Adrenal gland (tissue), 5 donors: ENCODE results near the gene SLC24A3.

ENCODE experiments used
- POLR2A ChIP-seq, 2 donors: fragments of 450-650 bp; IDR thresholded peaks; one replicate each; pipeline ENCODE4 v1.6.1; 2017; ENCODE audit warnings: antibody characterized with exemption in 2 of 2, mild to moderate bottlenecking in 2 of 2, moderate library complexity in 1 of 2
- TF ChIP-seq, protein P1 (sequence below), 6 experiments: fragments of 450-650 bp in 4 of 6; fragments of 200-600 bp in 2 of 6; sonication (generic) in 1 of 6; IDR thresholded peaks; 1 replicate in 5 of 6; 2 replicates in 1 of 6; pipeline versions ENCODE4 v1.5.1 to v1.8.0; 2016 to 2021; ENCODE audit warnings: antibody characterized with exemption in 6 of 6, mild to moderate bottlenecking in 2 of 6, moderate library complexity in 1 of 6
- donor health status: DM: no; HTN: no; CAD: no.

DNA sequence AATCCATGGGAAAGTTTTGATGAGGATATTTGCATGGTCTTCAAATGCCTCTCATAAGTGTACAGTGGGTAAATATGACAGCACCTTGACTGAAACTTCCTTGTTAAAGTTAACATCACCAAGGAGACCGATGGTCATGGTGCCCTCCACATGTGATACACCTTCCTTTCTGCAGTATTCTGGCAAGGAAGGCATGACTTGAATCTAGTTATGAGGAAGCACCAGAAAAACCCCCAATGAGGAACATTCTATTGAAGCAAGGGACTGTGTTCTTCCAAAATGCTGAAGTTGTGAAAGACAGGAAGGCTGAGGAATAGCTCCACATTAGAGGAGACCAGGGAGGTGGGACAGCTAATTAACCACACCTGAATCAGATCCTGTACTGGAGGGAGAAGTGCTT, 118.3 kb downstream of the SLC24A3 start:
- TF ChIP-seq, protein P1, sequence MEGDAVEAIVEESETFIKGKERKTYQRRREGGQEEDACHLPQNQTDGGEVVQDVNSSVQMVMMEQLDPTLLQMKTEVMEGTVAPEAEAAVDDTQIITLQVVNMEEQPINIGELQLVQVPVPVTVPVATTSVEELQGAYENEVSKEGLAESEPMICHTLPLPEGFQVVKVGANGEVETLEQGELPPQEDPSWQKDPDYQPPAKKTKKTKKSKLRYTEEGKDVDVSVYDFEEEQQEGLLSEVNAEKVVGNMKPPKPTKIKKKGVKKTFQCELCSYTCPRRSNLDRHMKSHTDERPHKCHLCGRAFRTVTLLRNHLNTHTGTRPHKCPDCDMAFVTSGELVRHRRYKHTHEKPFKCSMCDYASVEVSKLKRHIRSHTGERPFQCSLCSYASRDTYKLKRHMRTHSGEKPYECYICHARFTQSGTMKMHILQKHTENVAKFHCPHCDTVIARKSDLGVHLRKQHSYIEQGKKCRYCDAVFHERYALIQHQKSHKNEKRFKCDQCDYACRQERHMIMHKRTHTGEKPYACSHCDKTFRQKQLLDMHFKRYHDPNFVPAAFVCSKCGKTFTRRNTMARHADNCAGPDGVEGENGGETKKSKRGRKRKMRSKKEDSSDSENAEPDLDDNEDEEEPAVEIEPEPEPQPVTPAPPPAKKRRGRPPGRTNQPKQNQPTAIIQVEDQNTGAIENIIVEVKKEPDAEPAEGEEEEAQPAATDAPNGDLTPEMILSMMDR (IDR thresholded peaks at IDR 0.05) = no peak
- TF ChIP-seq POLR2A (IDR thresholded peaks at IDR 0.05) = no peak
